Measurements from ENCODE around the gene ZNF282. TPM values are rescaled to one million over a fixed set of nuclear protein-coding genes. Genes with fewer than 3 reads are reported as not detected.
"Not testable (repeated sequence)": the region's sequence is repeated elsewhere in the genome, so short reads cannot be mapped to it uniquely, and the experiment has no call there.

ZNF282 gene
- total RNA-seq, 1 donor from 2014 or later = 24.5 TPM

GRCh38 chr7:149266451-149266850 lies 71.1 kb downstream of the ZNF282 start:
- TF ChIP-seq CTCF (IDR thresholded peaks at IDR 0.05) = no peak
- Mint-ChIP-seq H3K4me3 (ENCODE audit: unreplicated experiment) (no peak overlapping the region), H3K9me3 (ENCODE audit: low read depth) (no peaks in the 10 kb centered on the region), H3K27ac (ENCODE audit: unreplicated experiment) (no peak overlapping the region), H3K4me1 (ENCODE audit: low read depth) (peaks cover 24% of the 10 kb centered on the region), H3K27me3 (ENCODE audit: low read depth) (no peaks in the 10 kb centered on the region), H3K36me3 (ENCODE audit: low read depth) (peaks cover 25% of the 10 kb centered on the region)
- no peak for DNase-seq (ENCODE audit: low spot score)

DNA sequence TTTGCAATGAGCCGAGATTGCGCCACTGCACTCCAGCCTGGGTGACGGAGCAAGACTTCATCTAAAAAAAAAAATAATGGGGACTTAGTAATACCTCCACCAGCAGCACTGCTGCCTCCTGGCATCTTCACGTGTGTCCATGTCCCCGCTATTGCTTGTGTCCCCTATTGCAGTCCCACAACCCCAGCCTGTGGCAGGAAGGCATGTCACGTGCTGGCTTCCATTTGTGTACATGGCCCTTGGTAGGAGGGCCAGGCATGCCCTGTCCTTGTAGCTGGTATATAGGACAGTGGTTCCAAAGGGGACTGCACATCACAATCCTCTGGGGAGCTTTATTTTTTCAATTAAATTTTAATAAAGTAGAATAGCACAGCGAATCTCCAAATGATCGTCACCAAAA lies 72.4 kb downstream of the ZNF282 start:
- Mint-ChIP-seq H3K4me3 (ENCODE audit: unreplicated experiment) (no peak overlapping the region), H3K36me3 (ENCODE audit: low read depth) (peaks cover 28% of the 10 kb centered on the region), H3K27me3 (ENCODE audit: low read depth) (no peaks in the 10 kb centered on the region), H3K4me1 (ENCODE audit: low read depth) (peaks cover 18% of the 10 kb centered on the region), H3K9me3 (ENCODE audit: low read depth) (no peaks in the 10 kb centered on the region), H3K27ac (ENCODE audit: unreplicated experiment) (no peak overlapping the region)
- no peak for TF ChIP-seq CTCF (IDR thresholded peaks at IDR 0.05)
- no peak for DNase-seq (ENCODE audit: low spot score)

GRCh38 chr7:149274424-149274823 lies 79.1 kb downstream of the ZNF282 start:
- peak; percentile 25 for DNase-seq (ENCODE audit: low spot score)
- not testable (repeated sequence) for H3K4me1 Mint-ChIP-seq (ENCODE audit: low read depth); H3K4me3 Mint-ChIP-seq (ENCODE audit: unreplicated experiment); H3K27me3 Mint-ChIP-seq (ENCODE audit: low read depth); H3K9me3 Mint-ChIP-seq (ENCODE audit: low read depth); H3K27ac Mint-ChIP-seq (ENCODE audit: unreplicated experiment)
- peaks cover 47% of the 10 kb centered on the region for H3K36me3 Mint-ChIP-seq (ENCODE audit: low read depth)

Other genes with a start within 250 kb of the ZNF282 start
- gene PDIA4, start 167.0 kb upstream of the ZNF282 start, total RNA-seq = 135 to 411 TPM (median 140 TPM) in 3 replicates
- 7.2 to 7.7 TPM (median 7.3 TPM) in 3 replicates for gene ZNF786, start 104.8 kb upstream of the ZNF282 start, total RNA-seq
- 4.0 to 4.5 TPM (median 4.1 TPM) in 3 replicates for gene ZNF425, start 69.2 kb upstream of the ZNF282 start, total RNA-seq
- gene ZNF398, start 48.1 kb upstream of the ZNF282 start, total RNA-seq = 14.9 to 18.1 TPM (median 15.8 TPM) in 3 replicates
- gene ZNF212, start 44.1 kb downstream of the ZNF282 start, total RNA-seq = 7.9 to 10.5 TPM (median 7.9 TPM) in 3 replicates
- gene ZNF783, start 66.7 kb downstream of the ZNF282 start, total RNA-seq = 19.0 to 22.8 TPM (median 19.9 TPM) in 3 replicates